IMR-90 (cell line): Measurements from ENCODE around the gene OSGIN1. TPM values are rescaled to one million over a fixed set of nuclear protein-coding genes. Genes with fewer than 3 reads are reported as not detected.

Experiments
- ATAC-seq: fragments of 200-7000 bp; cut with Tn5 transposase; 2 replicates; pipeline ENCODE4 v1.9.1; 2020; ENCODE audit warnings: low read depth, mild to moderate bottlenecking, moderate library complexity
- BruUV-seq: library from RNA; stranded (reverse); fragments of 400-500 nt; replicated peaks from 2 replicates; lab custom pipeline; 2021; lab: Mats Ljungman, UMichigan
- CTCF ChIA-PET: fragments of 300-600 bp; formaldehyde crosslinking; extraction: SDS; loops from one replicate; lab custom pipeline; 2021; ENCODE audit warnings: antibody characterized with exemption; lab: Yijun Ruan, JAX
- POLR2A ChIA-PET: fragments of 300-600 bp; sonication (Branson Sonifier 250); formaldehyde crosslinking; loops from one replicate; lab custom pipeline; 2022; ENCODE audit warnings: antibody characterized with exemption; ENCODE audit not compliant: unreplicated experiment; lab: Charles Lee
- DNase-seq: peaks from one replicate; pipeline ENCODE4 v3.0.0; 2013
- H2AFZ ChIP-seq: replicated peaks from 2 replicates; pipeline ENCODE3; 2013; ENCODE audit warnings: low read length, mild to moderate bottlenecking; ENCODE audit not compliant: poor library complexity
- H2AK5ac ChIP-seq: 2 replicates; pipeline ENCODE4 v1.6.1; 2013; ENCODE audit warnings: low read depth, low read length, inconsistent platforms
- H2AK9ac ChIP-seq: replicated peaks from 2 replicates; pipeline ENCODE3; 2013; ENCODE audit warnings: mild to moderate bottlenecking, low read depth, low read length, moderate library complexity; ENCODE audit not compliant: poor library complexity
- H2BK120ac ChIP-seq: 2 replicates; pipeline ENCODE4 v1.6.1; 2013; ENCODE audit warnings: low read depth, low read length, inconsistent platforms
- H2BK15ac ChIP-seq: 3 replicates; pipeline ENCODE4 v1.6.1; 2013; ENCODE audit warnings: low read depth, low read length, inconsistent platforms
- H2BK20ac ChIP-seq: 2 replicates; pipeline ENCODE4 v1.6.1; 2013; ENCODE audit warnings: low read depth, mild to moderate bottlenecking, inconsistent platforms, low read length, moderate library complexity
- H2BK5ac ChIP-seq: 2 replicates; pipeline ENCODE4 v1.6.1; 2013; ENCODE audit warnings: mild to moderate bottlenecking, low read depth, low read length, inconsistent platforms; ENCODE audit not compliant: poor library complexity, severe bottlenecking
- H3K14ac ChIP-seq: replicated peaks from 2 replicates; pipeline ENCODE4 v1.6.1; 2013; ENCODE audit warnings: low read depth, low read length, inconsistent platforms
- H3K18ac ChIP-seq: 2 replicates; pipeline ENCODE4 v1.6.1; 2013; ENCODE audit warnings: low read depth, low read length, control low read depth
- H3K23ac ChIP-seq: 2 replicates; pipeline ENCODE4 v1.6.1; 2013; ENCODE audit warnings: low read depth, low read length, inconsistent platforms
- H3K27ac ChIP-seq: 2 replicates; pipeline ENCODE4 v1.5.1; 2013; ENCODE audit warnings: mild to moderate bottlenecking, control low read depth, low read length; ENCODE audit not compliant: insufficient read depth
- H3K27me3 ChIP-seq: 2 replicates; pipeline ENCODE4 v1.6.1; 2013; ENCODE audit warnings: low read length; ENCODE audit not compliant: control insufficient read depth, insufficient read depth
- H3K36me3 ChIP-seq: 2 replicates; pipeline ENCODE4 v1.6.1; 2013; ENCODE audit warnings: low read length, mixed read lengths; ENCODE audit not compliant: control insufficient read depth, insufficient read depth
- H3K4ac ChIP-seq: 2 replicates; pipeline ENCODE4 v1.6.1; 2013; ENCODE audit warnings: low read depth, low read length, inconsistent platforms
- H3K4me1 ChIP-seq: 2 replicates; pipeline ENCODE4 v1.6.1; 2013; ENCODE audit warnings: low read length, mixed read lengths; ENCODE audit not compliant: control insufficient read depth, insufficient read depth
- H3K4me2 ChIP-seq: 2 replicates; pipeline ENCODE4 v1.6.1; 2013; ENCODE audit warnings: low read depth, mild to moderate bottlenecking, control low read depth, low read length, moderate library complexity
- H3K4me3 ChIP-seq: 2 replicates; pipeline ENCODE4 v1.5.1; 2013; ENCODE audit warnings: low read depth, mild to moderate bottlenecking, control low read depth, low read length, moderate library complexity; ENCODE audit not compliant: insufficient read depth
- H3K56ac ChIP-seq: 2 replicates; pipeline ENCODE4 v1.6.1; 2013; ENCODE audit warnings: low read length, inconsistent platforms; ENCODE audit not compliant: insufficient read depth; ENCODE audit errors: extremely low read depth
- H3K79me1 ChIP-seq, 2 experiments: 2 replicates each; pipeline ENCODE4 v1.6.1; 2013; ENCODE audit warnings: low read length in 2 of 2, inconsistent platforms in 1 of 2, low read depth in 1 of 2
- H3K9ac ChIP-seq: 2 replicates; pipeline ENCODE4 v1.6.1; 2013; ENCODE audit warnings: low read depth, low read length, control low read depth
- H3K9me1 ChIP-seq: 2 replicates; pipeline ENCODE4 v1.6.1; 2013; ENCODE audit warnings: low read length, inconsistent platforms; ENCODE audit not compliant: insufficient read depth
- H3K9me3 ChIP-seq: 2 replicates; pipeline ENCODE4 v1.6.1; 2013; ENCODE audit warnings: low read length; ENCODE audit not compliant: control insufficient read depth, insufficient read depth
- H4K20me1 ChIP-seq: 2 replicates; pipeline ENCODE4 v1.6.1; 2013; ENCODE audit warnings: low read length, inconsistent platforms; ENCODE audit not compliant: insufficient read depth
- H4K5ac ChIP-seq: 2 replicates; pipeline ENCODE4 v1.6.1; 2013; ENCODE audit warnings: mild to moderate bottlenecking, low read depth, low read length, control low read depth
- H4K8ac ChIP-seq, 2 experiments: 2 replicates each; pipeline ENCODE4 v1.6.1; 2013; ENCODE audit warnings: low read depth in 2 of 2, low read length in 2 of 2, control low read depth in 1 of 2, inconsistent platforms in 1 of 2
- H4K91ac ChIP-seq: 2 replicates; pipeline ENCODE4 v1.6.1; 2013; ENCODE audit warnings: low read depth, low read length, inconsistent platforms; ENCODE audit not compliant: insufficient read depth
- MAFK ChIP-seq: IDR thresholded peaks from 2 replicates; pipeline ENCODE4 v1.6.1; 2012; ENCODE audit warnings: low read depth, low read length, improper control_type of control experiment
- MXI1 ChIP-seq: IDR thresholded peaks from 2 replicates; pipeline ENCODE4 v1.6.1; 2012; ENCODE audit warnings: low read depth, mild to moderate bottlenecking, low read length, moderate library complexity, borderline replicate concordance
- NFE2L2 ChIP-seq: fragments of 150-350 bp; IDR thresholded peaks from 2 replicates; pipeline ENCODE4 v1.6.1; 2016; ENCODE audit warnings: low read depth, mild to moderate bottlenecking, low read length
- WGBS, 2 experiments: methylation state at CpG; one replicate each; pipeline versions ENCODE4 v1.1.5 to v1.1.7; 2013; ENCODE audit warnings: missing lambda C conversion rate in 2 of 2; ENCODE audit not compliant: insufficient read length in 1 of 2; ENCODE audit errors: extremely low coverage in 2 of 2; 5-methylcytosine and 5-hydroxymethylcytosine counted together
- dilution Hi-C: fragments of 300-500 bp; cut with HindIII; formaldehyde crosslinking; loops from one replicate; pipeline ENCODE4 v1.14.3; 2018; ENCODE audit warnings: low sequenced_read_pairs; ENCODE audit not compliant: unreplicated experiment
- in situ Hi-C: fragments of 300-500 bp; cut with MboI; formaldehyde crosslinking; loops from 3 replicates; pipeline ENCODE4 v1.14.3; 2019; ENCODE audit warnings: low sequenced_read_pairs, inconsistent platforms, mixed read lengths
- intact Hi-C: fragments of 100-400 bp; cut with micrococcal nuclease; formaldehyde crosslinking; loops from 2 replicates; pipeline ENCODE4 v1.10.0; 2022
- polyA plus RNA-seq, 3 experiments: library from polyadenylated mRNA; depleted of rRNA; stranded (reverse); fragments of >200 nt; gene quantifications; 2 replicates each; pipeline ENCODE4 v1.2.3, GENCODE V29; 2012; ENCODE audit warnings: low replicate concordance in 1 of 3
- total RNA-seq: library from RNA; depleted of rRNA; stranded (reverse); fragments of >200 nt; gene quantifications from 2 replicates; pipeline ENCODE4 v1.2.3, GENCODE V29; 2012

Gene OSGIN1
- total and polyA plus RNA-seq, 2 of the 4 experiments (the other 2 are of a cell fraction): 0.90 to 6.4 TPM

GRCh38 chr16:83907111-83907510 is 45.9 kb upstream of the OSGIN1 start:
- TF ChIP-seq MAFK: no peak
- no peak for TF ChIP-seq NFE2L2
- no peak for TF ChIP-seq MXI1
- no peak overlapping the region for H2AFZ ChIP-seq
- H3K79me1 ChIP-seq: peaks cover 11 to 15% of the 10 kb centered on the region in 2 experiments; a peak in 3 of 4 replicates
- H4K5ac ChIP-seq: no peak overlapping the region
- no peak overlapping the region for H2BK15ac ChIP-seq
- H3K36me3 ChIP-seq: peaks cover 23% of the 10 kb centered on the region
- H3K56ac ChIP-seq: no peak overlapping the region
- DNase-seq (no peak), ATAC-seq (no peak)
- dilution Hi-C loops (no loop called here), in situ Hi-C loops (no loop called here), intact Hi-C loops (no loop called here)
- H3K27ac ChIP-seq: no peak overlapping the region
- H3K9ac ChIP-seq: no peak overlapping the region
- no peak overlapping the region for H3K4me3 ChIP-seq
- H3K4me2 ChIP-seq: no peak overlapping the region
- no peaks in the 10 kb centered on the region; the same call in 1 of the 2 replicates for H3K4me1 ChIP-seq
- H3K18ac ChIP-seq: no peak overlapping the region
- ChIA-PET POLR2A (no interaction called here), CTCF (no interaction called here)
- H2AK5ac ChIP-seq: no peak overlapping the region
- peaks cover 14% of the 10 kb centered on the region for H4K20me1 ChIP-seq
- H3K14ac ChIP-seq: no peak overlapping the region
- no peak overlapping the region for H2AK9ac ChIP-seq
- no peak overlapping the region for H3K23ac ChIP-seq
- H4K8ac ChIP-seq: no peak overlapping the region
- no CpG with 5 or more reads among the region's 8 CpGs for WGBS, 2 experiments
- H3K9me3 ChIP-seq: no peaks in the 10 kb centered on the region
- H2BK120ac ChIP-seq: no peak overlapping the region
- H4K91ac ChIP-seq: no peak overlapping the region
- no TSS peak for BruUV-seq
- H2BK5ac ChIP-seq: no peak overlapping the region
- H3K9me1 ChIP-seq: 0 out of 2 replicates have a peak, but pooled peaks cover 3% of the 10 kb centered on the region
- no peak overlapping the region for H2BK20ac ChIP-seq
- H3K27me3 ChIP-seq: no peaks in the 10 kb centered on the region
- H3K4ac ChIP-seq: no peak overlapping the region
